GM21515 (cell line): ENCODE results near the gene FAM83G.
"Not testable (repeated sequence)": the region's sequence is repeated elsewhere in the genome, so short reads cannot be mapped to it uniquely, and the experiment has no call there.

Experiments used
- ATAC-seq: cut with Tn5 transposase; IDR thresholded peaks from one replicate; pipeline ENCODE4 v1.9.1; 2021; ENCODE audit not compliant: unreplicated experiment

The FAM83G gene

DNA sequence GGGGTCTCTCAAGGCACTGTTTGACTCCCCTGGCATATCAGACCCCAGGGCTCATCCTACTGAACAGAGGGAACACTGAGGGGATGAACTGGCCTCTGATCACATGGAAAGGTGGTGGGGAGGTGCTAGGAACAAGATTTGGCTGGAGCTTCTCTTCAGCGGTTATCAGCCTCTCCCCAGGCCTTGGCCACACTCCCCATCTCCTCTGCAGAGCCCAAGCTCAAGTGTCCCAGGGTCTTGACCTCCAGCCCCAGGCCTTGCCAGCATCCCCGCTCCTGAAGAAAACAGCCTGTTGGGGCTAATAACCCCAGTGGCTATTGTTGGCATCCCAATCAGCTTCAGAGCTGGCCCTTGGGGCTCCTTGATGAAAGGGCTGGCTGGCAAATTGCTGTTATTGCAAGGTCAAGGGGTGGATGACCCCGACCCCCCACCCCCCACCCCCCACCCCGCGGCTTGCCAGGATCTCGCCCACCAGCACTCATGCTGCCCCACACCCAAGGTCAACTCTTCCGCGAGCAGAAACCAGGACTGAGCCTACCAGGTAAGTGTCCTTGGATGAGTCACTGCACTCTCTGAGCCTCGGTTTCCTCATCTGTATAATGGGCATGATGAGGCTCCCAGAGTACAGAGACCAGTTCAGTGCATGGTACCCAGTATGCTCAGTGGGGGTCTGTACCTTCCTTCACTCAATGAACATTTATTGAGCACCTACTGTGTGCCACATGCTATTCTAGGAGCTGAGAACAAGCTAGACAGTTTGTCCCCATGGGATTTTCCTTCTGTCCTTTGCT is 18.8 kb upstream of the FAM83G start:
- ATAC-seq = no peak

GRCh38 chr17:19022747-19023146 is 18.2 kb upstream of the FAM83G start:
- ATAC-seq = no peak

GRCh38 chr17:19022128-19022527 is 17.6 kb upstream of the FAM83G start:
- ATAC-seq = no peak

DNA sequence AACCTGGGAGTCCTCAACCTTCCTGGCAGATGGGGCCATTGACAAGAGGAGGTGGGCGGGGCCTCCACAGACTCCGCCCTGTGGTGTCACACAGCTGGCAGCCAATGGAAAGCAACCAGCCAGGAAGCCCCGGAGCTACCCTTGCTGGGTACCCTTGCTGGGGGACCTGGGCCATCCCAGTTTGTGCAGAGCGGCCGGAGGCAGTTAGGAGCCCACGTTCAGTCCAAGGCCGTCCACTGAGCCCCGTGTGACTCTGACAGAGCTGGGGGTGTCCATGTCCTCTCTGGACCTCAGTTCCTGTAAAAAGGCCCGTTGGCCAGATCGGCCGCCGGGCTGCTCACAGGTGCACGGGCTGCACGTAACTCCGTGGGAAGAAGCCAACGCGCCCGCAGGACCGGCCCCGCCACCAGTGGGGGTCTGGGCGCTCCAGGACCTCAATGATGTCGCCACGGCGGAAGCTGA is 17.1 kb upstream of the FAM83G start:
- ATAC-seq = no peak

- ATAC-seq = not testable (repeated sequence)
Measured at GRCh38 chr17:19021011-19021621, 16.6 kb upstream of the FAM83G start.

DNA sequence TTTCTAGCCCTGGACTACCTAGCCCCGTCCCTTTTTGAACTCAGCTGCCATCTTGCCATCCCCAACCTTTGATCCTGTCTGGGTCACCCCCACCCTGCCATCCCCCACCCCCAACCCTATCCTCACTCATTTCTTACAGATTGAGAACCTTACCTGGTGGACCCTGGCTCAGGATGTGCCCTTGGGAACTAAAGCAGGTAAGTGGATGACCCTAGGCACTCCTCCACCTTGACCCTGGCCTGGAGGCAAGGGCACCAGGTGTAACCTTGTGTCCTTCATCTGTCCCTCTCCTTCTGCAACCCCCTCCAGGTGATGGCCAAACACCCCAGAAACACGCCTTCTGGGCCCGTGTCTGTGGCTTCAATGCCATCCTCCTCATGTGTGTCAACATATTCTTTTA is 15.5 kb upstream of the FAM83G start:
- no peak for ATAC-seq

DNA sequence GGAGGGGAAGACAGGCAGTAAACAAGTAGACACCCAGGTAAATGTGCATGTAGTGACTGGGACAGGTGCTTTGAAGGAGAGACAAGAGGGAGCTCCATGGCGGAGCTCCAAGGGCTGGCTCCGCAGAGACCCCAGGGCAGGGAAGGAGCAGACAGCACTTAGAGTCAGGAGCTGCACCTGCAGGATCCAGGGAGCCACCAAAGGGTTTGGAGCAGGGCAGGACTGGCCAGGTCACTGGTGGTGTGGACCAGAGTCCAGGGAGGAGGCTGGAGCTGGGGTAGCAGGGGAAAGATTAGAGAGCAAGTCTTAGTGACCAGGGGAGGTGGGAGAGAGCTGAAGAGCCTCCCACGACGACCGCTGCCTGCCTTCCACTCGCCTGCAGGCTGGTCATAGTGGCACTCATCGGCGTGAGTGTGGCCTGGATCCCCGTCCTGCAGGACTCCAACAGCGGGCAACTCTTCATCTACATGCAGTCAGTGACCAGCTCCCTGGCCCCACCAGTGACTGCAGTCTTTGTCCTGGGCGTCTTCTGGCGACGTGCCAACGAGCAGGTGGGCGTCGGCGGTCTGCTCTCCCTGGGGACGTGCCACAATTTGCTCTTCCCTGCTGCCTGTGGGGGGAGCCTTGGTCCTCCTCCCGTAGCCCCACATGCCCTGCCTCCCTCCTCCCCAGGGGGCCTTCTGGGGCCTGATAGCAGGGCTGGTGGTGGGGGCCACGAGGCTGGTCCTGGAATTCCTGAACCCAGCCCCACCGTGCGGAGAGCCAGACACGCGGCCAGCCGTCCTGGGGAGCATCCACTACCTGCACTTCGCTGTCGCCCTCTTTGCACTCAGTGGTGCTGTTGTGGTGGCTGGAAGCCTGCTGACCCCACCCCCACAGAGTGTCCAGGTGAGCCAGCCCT is 14.7 kb upstream of the FAM83G start:
- ATAC-seq = no peak

DNA sequence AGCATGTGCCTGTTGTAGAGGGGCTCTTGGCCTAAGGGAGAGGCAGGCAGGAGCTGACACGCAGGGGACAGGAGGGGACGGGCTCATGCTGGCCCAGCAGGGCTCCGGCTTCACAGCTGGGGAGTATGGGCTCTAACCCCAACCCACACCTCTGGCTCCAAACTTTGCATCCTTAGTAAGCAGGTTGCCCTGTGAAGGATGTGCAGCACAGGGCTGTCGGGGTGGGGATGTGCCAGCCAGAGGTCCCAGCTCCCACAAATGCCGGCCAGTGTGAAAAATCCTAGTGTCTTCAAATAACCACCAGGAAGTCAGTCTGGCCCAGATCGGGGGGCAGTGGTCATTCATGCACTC is 14.0 kb upstream of the FAM83G start:
- no peak for ATAC-seq

DNA sequence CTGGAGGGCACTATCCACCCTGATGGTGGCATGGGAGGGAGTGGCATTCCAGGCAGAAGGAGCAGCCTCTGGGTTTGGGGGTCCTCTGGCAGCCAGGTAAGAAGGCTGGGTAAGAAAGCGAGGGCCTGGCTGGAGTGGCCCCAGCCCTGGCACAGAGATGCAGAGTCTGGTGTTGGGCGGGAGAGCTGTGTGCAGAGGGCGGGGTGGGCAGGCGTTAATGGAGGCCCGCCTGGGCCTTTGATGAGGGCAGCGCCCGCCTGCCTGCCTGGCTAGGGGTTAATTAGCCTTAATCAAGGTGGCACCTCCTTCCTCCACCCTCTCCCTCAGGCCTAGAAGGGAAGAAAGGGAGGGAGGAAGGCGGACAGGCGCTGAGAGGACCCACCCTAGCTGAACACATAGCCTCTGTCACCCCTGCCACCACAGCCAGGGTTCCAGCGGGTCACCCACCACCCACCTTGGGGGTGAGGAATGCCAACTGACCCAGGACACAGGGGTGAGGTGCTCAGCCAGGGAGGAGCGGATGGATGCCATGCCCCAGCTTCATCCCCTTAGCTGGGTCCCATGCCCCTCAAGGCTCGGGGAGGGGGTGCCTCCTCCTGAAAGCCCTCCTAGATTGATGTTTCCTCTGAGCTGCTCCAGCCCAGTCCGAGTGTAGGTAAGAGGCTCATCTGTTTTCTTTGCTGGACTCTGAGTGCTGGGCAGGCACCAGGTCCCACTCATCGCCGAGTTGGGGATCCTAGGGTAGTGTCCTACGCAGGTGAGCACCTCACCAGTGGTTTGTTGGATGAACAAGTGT is 13.4 kb upstream of the FAM83G start:
- no peak for ATAC-seq

- ATAC-seq = no peak
Measured at GRCh38 chr17:19017401-19017800, 12.8 kb upstream of the FAM83G start.

- ATAC-seq = no peak
Measured at GRCh38 chr17:19016881-19017280, 12.3 kb upstream of the FAM83G start.

GRCh38 chr17:19016297-19016696 is 11.7 kb upstream of the FAM83G start:
- no peak for ATAC-seq

DNA sequence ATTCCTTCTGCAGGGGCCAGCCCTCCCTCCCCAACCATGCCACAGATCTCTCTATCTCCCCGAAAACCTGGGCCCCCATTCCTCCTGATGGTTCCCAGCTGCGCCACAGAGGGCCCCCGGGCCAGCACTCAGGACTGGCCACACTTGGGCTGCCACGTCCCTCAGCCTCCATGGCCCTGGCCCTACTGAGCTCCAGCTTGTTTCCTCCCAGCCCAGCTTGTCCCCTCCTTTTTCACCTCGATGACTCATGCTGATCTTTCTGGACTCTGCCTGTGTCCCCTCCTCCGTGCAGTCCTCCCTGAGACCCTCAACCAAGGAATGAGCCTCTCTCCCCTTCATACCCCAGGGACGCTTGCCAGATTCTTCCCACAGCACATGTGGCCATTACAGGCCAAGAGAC is 10.9 kb upstream of the FAM83G start:
- ATAC-seq = no peak

DNA sequence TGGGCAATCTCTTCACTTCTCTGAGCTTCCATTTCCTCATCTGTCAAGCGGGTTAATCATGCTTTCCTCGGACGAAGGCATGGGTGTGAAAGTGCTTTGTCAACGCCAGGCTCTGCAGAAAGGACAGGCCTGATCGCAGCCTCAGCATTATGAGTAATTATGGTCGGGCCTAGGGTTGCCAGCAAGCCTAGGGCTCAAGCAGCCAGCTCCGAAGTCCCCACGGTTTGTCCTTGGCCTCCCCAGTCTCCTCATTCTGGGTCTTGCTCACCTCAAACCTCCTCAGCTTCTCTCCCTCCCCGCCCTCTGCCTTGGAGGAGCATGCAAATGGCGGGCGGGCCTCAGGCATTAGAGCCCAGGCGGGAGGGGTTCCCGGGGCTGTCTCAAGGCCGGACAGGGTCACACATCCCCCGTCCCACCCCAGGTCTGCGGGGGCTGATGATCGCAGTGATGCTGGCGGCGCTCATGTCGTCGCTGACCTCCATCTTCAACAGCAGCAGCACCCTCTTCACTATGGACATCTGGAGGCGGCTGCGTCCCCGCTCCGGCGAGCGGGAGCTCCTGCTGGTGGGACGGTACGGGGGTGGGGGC is 10.2 kb upstream of the FAM83G start:
- no peak for ATAC-seq

- ATAC-seq = no peak
Measured at GRCh38 chr17:19013806-19014627, 9.5 kb upstream of the FAM83G start.

DNA sequence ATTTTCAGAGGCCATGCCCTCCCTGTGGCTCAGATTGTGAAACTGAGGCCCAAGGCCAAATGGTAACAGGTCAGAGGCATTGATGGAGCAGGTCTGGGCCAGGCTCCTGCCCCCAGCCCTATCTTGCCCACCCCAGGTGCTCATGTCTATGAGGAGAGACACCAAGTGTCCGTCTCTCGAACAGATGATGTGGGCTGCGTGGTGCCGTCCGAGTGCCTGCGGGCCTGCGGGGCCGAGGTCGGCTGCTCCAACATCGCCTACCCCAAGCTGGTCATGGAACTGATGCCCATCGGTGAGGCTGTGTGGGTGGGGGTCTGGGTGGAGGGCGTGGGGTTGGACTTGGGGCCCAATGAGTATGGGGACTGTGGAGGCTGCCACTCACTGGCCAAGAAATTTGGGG is 8.7 kb upstream of the FAM83G start:
- ATAC-seq = no peak

DNA sequence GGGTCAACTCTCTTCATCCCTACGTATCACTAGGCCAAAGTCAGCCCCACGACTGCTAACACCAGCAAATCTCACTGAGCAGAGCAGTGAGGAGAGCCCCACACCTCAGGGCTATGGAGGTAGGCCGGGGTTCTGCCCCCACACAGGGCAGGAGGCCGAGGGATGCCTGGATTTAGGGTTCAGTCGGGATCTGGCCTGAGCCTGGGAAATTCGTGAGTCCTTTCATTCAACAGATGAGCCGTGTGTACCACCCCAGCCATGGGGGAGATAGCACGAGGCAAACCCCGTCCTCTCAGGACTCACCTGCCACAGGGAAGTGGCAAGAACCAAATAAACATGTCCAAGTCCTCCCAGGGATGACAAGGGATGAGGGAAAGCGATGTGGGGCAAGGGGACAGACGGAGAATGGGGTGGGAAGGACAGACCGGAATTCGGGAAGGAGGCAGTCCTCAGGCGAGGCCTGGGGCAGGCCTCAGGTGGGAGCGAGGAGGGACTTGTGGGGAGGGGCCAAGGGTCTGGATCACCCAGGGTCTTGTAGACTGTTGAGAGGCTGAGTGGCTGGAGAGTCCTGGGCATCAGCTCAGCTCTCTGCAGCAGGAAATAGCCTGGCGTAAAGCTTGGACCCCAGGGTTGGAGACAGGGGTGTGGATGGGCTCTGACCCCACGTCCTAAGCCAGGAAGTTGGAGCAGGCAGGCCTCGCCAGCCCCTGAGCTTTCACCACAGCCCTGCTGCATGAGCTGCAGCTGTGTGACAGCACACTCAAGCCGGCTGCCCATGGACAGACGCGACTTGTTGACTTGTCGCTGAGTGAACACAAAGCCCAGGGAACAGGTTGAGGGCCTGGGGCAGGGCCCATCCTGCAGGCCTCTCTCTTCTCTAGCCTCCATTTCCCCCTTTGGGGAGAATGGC is 7.9 kb upstream of the FAM83G start:
- no peak for ATAC-seq

GRCh38 chr17:19011581-19011980 is 7.0 kb upstream of the FAM83G start:
- ATAC-seq = no peak
